ENCODE data around the gene LSM4. TPM values are rescaled to one million over a fixed set of nuclear protein-coding genes. Genes with fewer than 3 reads are reported as not detected.

The LSM4 gene
- total and polyA plus RNA-seq, 2 of the 4 experiments (the other 2 are of a cell fraction) = 44.8 to 118 TPM

DNA sequence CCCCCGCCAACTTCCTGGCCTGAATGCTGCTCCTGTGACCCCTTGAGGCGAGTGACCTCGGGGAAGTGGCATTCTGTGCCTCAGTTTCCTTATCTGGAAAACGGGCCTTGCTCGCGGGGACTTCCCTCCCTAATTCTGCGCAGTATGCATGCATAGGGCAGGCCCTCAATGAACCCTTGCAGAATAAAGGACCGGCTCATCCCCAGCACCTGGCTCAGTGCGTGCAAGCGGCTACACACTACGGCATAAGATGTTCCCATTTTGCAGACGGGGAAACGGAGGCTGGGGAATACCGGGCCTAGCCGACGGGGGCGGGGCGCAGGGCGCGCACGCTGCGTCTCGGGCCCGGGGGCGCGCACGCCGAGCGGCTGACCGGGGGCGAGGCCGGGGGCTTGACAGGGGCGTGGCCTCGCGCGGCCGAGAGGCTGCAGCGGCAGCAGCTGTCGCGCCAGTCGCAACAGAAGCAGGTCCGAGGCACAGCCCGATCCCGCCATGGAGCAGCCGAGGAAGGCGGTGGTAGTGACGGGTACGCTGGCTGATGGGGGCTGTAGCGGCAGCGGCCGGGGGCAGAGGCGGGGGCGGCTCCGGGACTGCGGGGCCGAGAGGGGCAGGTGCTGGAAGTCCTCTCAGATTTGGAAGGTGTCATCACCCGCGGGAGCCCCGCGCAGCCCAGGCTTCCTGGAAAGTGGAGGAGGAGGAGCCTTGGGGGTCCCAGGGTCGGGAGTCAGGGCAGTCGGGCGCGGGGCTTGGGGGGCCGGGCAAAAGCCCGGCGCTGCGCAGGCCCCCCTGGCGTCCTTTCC is 17.5 kb upstream of the LSM4 start, which contains the start of gene PGPEP1:
PGPEP1 (plus strand) TSS at position 409 of the 800 bp plus-strand sequence; CDS start at position 493, 84 bp downstream.
- Histone ChIP-seq H3K14ac (replicated peaks; ENCODE audit: low read depth, low read length) (peak within 1 kb of the TSS; percentile 73), H2AK5ac (ENCODE audit: low read depth, low read length) (peak within 1 kb of the TSS; percentile 66), H2AK9ac (replicated peaks; ENCODE audit: low read depth, low read length, poor library complexity) (peak within 1 kb of the TSS; percentile 65), H3K23ac (ENCODE audit: low read depth, low read length) (peak within 1 kb of the TSS; percentile 34; the same call in 1 of the 2 replicates), H2BK5ac (ENCODE audit: low read depth, low read length, poor library complexity, severe bottlenecking) (no peak within 1 kb of the TSS), H3K18ac (ENCODE audit: low read depth, low read length) (peak within 1 kb of the TSS; percentile 43), H3K4me3 (ENCODE audit: insufficient read depth, low read depth, low read length) (peak within 1 kb of the TSS; percentile 78), H3K79me1 (ENCODE audit: low read depth in 1 of 2, low read length in 2 of 2) (peaks cover 0 to 18% of the 10 kb centered on the region in 2 experiments; a peak in 3 of 4 replicates), H3K9me1 (ENCODE audit: insufficient read depth, low read length) (peaks cover 4% of the 10 kb centered on the region; the same call in 1 of the 2 replicates), H3K27me3 (ENCODE audit: control insufficient read depth, insufficient read depth, low read length) (no peaks in the 10 kb centered on the region), H3K4me1 (ENCODE audit: control insufficient read depth, insufficient read depth, low read length) (peaks cover 12% of the 10 kb centered on the region), H3K9me3 (ENCODE audit: control insufficient read depth, insufficient read depth, low read length) (no peaks in the 10 kb centered on the region), H3K36me3 (ENCODE audit: control insufficient read depth, insufficient read depth, low read length) (peaks cover 2% of the 10 kb centered on the region; the same call in 1 of the 2 replicates), H4K91ac (ENCODE audit: insufficient read depth, low read depth, low read length) (peak within 1 kb of the TSS; percentile 19; the same call in 1 of the 2 replicates), H2BK15ac (ENCODE audit: low read depth, low read length) (0 out of 3 replicates have a peak within 1 kb of the TSS, but pooled peaks have one; percentile 2), H2BK120ac (ENCODE audit: low read depth, low read length) (0 out of 2 replicates have a peak within 1 kb of the TSS, but pooled peaks have one; percentile 24), H3K56ac (ENCODE audit: extremely low read depth, insufficient read depth, low read length) (no peak within 1 kb of the TSS), H3K9ac (ENCODE audit: low read depth, low read length) (peak within 1 kb of the TSS; percentile 62), H3K4me2 (ENCODE audit: low read depth, low read length) (peak within 1 kb of the TSS; percentile 97), H4K8ac (ENCODE audit: low read depth in 2 of 2, low read length in 2 of 2) (peak within 1 kb of the TSS; percentile 55 to 94), H3K4ac (ENCODE audit: low read depth, low read length) (peak within 1 kb of the TSS; percentile 59), H4K20me1 (ENCODE audit: insufficient read depth, low read length) (peaks cover 4% of the 10 kb centered on the region; the same call in 1 of the 2 replicates), H3K27ac (ENCODE audit: insufficient read depth, low read length) (peak within 1 kb of the TSS; percentile 11; the same call in 1 of the 2 replicates), H4K5ac (ENCODE audit: low read depth, low read length) (peak within 1 kb of the TSS; percentile 95), H2BK20ac (ENCODE audit: low read depth, low read length) (no peak within 1 kb of the TSS), H2AFZ (replicated peaks; ENCODE audit: low read length, poor library complexity) (peak within 1 kb of the TSS; percentile 90)
- ATAC-seq (ENCODE audit: low read depth) = peak; percentile 83
- in situ Hi-C loops (cut with MboI; ENCODE audit: low sequenced_read_pairs) = no loop called here
- WGBS, 2 experiments (ENCODE audit: extremely low coverage in 2 of 2, insufficient read length in 1 of 2) = 11% methylated on average over 34 of the region's 69 CpGs; no CpG with 5 or more reads in 1 of the 2 experiments
- CTCF ChIA-PET = interaction anchor here (1.3 kb wide), 1 partner anchor 12 kb away, joined by 11 read pairs; no protein-coding TSS in a partner anchor
- dilution Hi-C loops (cut with HindIII; ENCODE audit: low sequenced_read_pairs, unreplicated experiment) = no loop called here
- POLR2A ChIA-PET (ENCODE audit: unreplicated experiment) = no interaction called here
- TF ChIP-seq MXI1 (IDR thresholded peaks at IDR 0.05; ENCODE audit: borderline replicate concordance, low read depth, low read length) (0 out of 2 replicates have a peak, but pooled peaks have one; percentile 48), MAFK (IDR thresholded peaks at IDR 0.05; ENCODE audit: low read depth, low read length) (no peak), NFE2L2 (IDR thresholded peaks at IDR 0.05; ENCODE audit: low read depth, low read length) (no peak), CHD1 (IDR thresholded peaks at IDR 0.05; ENCODE audit: low read depth, low read length) (no peak), RCOR1 (IDR thresholded peaks at IDR 0.05; ENCODE audit: insufficient replicate concordance, low read length) (peak; percentile 96), CEBPB (IDR thresholded peaks at IDR 0.05; ENCODE audit: low read depth, low read length) (no peak)
- TF ChIP-seq, protein P1, sequence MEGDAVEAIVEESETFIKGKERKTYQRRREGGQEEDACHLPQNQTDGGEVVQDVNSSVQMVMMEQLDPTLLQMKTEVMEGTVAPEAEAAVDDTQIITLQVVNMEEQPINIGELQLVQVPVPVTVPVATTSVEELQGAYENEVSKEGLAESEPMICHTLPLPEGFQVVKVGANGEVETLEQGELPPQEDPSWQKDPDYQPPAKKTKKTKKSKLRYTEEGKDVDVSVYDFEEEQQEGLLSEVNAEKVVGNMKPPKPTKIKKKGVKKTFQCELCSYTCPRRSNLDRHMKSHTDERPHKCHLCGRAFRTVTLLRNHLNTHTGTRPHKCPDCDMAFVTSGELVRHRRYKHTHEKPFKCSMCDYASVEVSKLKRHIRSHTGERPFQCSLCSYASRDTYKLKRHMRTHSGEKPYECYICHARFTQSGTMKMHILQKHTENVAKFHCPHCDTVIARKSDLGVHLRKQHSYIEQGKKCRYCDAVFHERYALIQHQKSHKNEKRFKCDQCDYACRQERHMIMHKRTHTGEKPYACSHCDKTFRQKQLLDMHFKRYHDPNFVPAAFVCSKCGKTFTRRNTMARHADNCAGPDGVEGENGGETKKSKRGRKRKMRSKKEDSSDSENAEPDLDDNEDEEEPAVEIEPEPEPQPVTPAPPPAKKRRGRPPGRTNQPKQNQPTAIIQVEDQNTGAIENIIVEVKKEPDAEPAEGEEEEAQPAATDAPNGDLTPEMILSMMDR (conservative IDR thresholded peaks at IDR 0.05; ENCODE audit: low read depth, low read length) = no peak
- DNase-seq = peak; percentile 41
- intact Hi-C loops (cut with micrococcal nuclease) = no loop called here
- no TSS peak for BruUV-seq (replicated peaks)

Measured in IMR-90 (cell line).